ENCODE data around the gene PDE4B.

DNA sequence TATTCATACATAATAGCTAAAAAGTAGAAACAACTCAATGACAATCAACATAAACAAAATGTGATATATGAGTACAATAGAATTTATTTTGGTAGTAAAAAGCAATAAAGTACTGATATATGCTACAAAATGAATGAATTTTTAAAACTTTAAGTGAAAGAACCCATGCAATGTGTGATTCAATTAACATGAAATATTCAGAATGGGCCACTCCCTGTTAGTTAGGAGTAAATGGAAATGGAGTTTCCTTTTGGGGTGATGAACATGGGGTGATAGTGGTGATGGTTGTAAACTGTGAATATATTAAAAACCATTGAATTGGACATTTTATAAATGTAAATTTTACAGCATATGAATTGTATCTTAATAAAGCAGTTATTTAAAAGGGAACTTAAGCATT lies 374.6 kb downstream of the PDE4B start:
- no peak for TF ChIP-seq POLR2A (IDR thresholded peaks at IDR 0.05)
- TF ChIP-seq, protein P1, sequence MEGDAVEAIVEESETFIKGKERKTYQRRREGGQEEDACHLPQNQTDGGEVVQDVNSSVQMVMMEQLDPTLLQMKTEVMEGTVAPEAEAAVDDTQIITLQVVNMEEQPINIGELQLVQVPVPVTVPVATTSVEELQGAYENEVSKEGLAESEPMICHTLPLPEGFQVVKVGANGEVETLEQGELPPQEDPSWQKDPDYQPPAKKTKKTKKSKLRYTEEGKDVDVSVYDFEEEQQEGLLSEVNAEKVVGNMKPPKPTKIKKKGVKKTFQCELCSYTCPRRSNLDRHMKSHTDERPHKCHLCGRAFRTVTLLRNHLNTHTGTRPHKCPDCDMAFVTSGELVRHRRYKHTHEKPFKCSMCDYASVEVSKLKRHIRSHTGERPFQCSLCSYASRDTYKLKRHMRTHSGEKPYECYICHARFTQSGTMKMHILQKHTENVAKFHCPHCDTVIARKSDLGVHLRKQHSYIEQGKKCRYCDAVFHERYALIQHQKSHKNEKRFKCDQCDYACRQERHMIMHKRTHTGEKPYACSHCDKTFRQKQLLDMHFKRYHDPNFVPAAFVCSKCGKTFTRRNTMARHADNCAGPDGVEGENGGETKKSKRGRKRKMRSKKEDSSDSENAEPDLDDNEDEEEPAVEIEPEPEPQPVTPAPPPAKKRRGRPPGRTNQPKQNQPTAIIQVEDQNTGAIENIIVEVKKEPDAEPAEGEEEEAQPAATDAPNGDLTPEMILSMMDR (IDR thresholded peaks at IDR 0.05) = no peak
